Stimulated activated CD4-positive, alpha-beta T cell treated with anti-CD3 and anti-CD28 coated beads, TNF-alpha, amount 100 ng/mL, for 48 hours (primary cell): ENCODE measurements around the gene MSH5.

Source experiments
- DNase-seq, 3 donors: peaks; one replicate each; pipeline ENCODE4 v3.0.0-alpha.2; 2020; ENCODE audit warnings: low read depth in 3 of 3

MSH5 gene

DNA sequence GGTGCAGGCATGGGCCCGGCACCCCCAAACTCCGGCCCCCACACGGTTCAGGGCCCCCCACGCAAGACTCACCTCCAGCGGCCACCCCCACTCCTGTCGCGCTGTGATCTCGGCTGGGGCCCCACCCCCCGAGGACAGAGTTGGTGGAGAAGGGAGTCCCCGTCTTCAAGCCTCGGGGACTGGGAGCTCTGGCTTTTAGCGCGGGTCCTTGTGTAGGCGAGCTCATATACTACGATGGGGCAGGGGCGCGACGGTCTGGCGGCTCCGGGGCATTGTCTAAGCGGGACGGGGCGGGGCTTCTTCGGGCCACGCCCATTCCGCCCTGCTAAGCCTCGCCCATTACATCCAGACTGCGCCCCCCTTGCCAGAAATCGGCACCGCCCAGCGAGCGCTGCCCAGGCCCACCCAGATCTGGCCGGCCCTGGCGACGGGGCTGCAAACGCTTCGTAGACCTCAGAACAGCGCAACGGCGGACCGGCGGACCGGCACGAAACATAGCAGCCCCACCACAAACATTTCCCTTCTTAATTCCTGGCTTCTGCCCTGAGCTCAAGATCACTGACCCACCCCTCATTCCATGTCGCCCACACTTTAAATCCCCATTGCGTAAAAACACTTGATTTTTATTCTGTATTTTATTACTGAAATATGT, 9.7 kb upstream of the MSH5 start:
- peak in 1 of 3 donors; percentile 53 for DNase-seq

DNA sequence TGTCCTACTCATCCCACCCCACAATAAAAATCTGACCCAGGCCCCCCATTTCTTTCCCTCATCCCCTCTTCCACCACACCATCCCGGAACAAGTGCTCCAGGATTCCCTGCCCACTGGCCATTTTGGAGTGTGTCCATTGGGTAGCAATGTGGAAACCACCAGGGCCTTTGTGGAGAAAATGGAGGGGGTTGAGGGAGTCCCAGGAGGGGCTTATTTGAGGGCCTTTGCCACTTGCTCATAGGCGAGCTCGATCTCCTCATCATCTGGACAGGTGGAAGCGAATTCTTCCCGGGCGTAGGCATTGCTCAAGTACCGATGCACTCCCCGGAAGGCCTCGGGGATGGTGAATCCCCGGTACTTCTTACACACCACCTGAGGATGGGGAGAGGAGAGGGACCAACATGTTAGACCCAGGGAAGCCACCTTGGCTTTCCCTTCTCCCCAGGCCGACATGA, 9.1 kb upstream of the MSH5 start:
- no peak for DNase-seq

DNA sequence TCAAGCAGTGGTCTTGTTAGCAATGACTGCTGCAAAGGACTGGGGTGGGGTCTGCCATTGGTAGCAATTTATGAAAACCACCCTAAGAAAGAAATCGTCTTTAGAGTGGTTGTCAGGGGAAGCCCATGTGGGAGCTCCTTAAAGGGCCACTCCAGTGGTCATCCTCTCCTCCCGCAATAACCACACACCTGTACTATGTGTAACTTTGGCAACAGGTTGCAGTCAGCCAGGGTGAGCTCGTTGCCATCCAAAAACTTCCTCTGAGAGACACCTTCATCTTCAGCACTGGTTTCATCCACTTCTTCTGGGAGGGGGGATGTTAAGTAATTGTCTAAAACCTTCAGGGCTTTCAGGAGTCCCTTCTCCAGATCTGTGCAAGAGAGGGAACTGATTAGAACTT, 7.8 kb upstream of the MSH5 start:
- DNase-seq: no peak

DNA sequence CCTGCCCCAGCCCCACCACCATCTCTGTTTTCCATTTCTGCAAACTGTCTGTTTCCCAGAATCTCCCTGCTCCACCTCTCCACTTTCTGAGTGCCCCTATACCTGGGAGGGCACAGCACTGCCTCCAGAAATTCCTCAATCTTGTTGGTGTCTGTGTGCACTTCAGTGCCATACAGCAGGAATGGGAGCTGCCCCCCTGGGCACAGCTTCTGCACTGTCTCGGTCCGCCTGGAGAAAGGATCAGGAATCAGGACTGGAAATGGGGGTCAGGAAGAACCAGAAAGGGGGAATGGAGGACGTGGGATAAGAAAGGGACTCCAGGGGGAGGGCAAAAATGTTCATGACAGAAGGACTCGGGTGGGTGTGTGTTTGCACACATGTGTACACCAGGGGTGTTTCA, 6.1 kb upstream of the MSH5 start:
- DNase-seq: no peak

DNA sequence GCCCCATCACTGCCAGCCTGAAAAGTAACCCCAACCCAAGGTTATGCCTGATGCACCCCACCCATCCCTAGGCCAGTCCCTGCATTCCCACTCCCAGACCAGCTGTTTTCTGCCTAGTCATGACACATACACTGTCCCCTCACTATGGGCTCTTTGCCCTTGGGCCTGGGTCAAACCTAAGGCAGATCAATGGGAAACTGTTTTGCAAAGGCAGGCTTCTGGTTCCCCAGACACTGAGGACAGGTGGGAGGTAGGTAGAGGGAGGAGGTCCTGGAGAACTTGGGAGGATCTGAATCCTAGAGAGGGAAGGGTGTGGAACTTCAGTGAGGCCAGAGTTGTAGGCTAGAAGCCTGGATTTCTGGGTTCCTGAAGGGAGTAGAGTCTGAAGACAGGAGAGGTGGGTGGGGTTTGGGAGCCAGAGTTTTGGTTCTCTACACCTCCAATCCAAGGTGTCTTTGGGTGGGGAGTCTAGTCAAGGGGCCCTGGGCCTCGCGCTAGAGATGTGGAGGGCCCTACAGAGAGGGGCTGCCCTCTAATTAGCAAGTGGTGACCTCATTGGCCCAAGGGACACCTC, 5.5 kb upstream of the MSH5 start:
- DNase-seq: no peak

DNA sequence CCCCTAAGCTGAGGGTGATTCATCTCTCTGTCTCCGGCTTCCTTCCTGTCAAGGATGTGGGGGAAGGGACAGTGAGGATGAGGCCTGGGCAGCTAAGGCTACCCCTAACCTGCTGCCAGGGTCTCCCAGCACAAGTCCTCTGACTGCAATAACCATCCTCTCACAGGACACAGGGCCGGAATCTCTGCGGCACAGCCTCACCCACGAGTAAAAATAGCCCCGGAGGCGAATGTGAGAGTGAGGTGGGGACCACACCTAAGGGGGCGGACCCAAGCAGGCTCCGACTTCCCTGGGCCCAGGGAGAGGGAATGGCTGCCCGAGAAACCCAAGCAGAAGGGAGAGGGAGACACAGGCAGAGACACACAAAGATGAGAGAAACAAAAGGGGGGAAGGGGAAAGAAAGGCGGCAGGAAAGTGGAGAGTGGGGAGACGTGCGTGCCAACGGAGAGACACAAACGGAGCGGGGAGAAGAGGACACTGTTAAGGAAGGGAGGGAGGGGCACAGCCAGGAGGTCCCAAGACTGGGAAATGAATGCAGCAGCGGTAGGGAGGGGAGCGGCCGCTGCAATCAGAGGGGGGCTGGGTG, 4.9 kb upstream of the MSH5 start:
- peak in 1 of 3 donors; percentile 48 for DNase-seq

DNA sequence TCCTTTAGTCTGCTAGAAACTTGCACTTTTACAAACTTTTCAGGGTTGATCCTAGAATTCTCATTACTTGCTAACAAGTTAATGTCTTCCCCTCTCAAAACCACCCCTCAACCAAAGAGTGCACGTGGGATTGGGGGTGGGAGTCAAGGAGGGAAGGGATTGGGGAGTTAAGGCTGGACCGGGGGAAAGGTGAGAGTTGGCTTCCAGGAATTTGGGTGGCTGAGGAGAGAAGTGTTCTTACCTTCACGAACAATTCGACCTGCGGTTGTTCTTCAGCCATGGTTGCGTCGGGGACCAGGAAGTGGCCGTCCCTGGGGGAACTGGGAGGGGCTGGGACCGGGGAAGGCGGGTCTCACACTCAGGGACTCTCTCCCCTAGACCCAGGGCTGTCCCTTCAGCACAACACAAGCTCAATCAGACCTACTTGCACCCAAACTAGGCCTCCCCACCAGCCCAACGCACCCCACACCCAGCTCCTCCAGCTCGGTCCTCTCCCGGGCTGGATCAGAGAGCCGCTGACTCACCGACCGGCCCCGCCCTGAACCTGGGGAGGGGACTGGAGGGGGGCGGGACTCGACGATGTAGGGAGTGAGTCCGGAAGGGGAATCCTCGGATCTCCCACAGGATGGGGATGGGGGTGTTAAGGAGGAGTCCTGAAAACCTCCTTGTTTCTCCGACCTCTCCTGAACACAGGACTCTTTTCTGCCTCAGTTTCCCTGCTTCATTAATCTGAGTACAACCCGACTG, 3.6 kb upstream of the MSH5 start, which contains the start of gene CLIC1:
CLIC1 (minus strand) TSS at position 510 of the 747 bp plus-strand sequence; CDS start at position 280, 230 bp downstream.
- peak; percentile 64 to 81 (median 72) for DNase-seq

DNA sequence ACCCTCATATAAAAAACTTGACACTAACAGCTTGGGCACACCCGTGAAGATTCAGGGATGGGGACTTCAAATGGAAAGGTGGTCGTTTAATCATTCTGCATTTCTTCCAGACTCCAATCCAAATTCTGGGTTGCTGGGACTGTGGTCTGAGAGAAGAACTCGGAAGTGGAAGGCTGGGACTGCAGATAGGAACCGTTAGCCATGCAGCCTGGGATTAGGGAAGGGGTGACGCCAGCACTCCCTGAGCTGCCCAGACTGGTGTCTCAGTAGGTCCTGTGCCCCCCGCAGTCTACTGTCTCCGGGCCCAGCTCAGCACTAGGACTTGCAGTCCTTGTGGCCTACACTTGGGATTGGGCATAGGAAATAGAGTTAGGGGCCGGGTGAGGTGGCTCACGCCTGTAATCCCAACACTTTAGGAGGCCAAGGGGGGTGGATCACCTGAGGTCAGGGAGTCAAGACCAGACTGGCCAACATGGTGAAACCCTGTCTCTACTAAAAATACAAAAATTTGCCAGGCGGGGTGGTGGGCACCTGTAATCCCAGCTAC, 3.0 kb upstream of the MSH5 start:
- DNase-seq: no peak

DNA sequence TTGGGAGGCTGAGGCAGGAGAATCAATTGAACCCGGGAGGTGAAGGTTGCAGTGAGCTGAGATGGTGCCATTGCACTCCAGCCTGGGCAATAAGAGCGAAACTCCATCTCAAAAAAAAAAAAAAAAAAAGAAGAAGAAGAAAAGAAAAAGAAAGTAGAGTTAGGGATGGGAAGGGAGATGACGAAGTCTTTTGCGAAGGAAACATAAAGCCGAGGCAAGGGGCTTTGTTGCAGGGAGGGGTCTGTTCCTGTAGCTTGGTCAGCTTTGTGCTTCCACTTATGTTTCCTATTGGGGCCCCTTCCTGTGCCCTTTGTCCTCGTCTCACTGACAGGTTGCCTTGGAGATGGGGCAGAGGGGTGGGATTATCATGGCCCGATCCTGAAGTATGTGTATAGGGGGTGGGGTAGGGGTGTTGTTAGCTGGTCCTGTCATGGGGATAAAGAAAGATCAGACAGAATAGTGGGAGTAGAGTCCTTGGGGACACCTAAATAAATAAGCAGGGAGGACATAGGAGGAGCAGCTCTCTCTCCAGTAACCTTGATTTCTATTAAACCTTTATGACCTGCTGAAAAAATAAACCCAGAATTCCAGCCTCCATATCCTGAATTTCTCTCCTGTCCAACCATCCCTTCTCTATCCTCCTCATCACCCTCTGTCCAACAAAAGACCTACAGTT, 2.4 kb upstream of the MSH5 start:
- no peak for DNase-seq

DNA sequence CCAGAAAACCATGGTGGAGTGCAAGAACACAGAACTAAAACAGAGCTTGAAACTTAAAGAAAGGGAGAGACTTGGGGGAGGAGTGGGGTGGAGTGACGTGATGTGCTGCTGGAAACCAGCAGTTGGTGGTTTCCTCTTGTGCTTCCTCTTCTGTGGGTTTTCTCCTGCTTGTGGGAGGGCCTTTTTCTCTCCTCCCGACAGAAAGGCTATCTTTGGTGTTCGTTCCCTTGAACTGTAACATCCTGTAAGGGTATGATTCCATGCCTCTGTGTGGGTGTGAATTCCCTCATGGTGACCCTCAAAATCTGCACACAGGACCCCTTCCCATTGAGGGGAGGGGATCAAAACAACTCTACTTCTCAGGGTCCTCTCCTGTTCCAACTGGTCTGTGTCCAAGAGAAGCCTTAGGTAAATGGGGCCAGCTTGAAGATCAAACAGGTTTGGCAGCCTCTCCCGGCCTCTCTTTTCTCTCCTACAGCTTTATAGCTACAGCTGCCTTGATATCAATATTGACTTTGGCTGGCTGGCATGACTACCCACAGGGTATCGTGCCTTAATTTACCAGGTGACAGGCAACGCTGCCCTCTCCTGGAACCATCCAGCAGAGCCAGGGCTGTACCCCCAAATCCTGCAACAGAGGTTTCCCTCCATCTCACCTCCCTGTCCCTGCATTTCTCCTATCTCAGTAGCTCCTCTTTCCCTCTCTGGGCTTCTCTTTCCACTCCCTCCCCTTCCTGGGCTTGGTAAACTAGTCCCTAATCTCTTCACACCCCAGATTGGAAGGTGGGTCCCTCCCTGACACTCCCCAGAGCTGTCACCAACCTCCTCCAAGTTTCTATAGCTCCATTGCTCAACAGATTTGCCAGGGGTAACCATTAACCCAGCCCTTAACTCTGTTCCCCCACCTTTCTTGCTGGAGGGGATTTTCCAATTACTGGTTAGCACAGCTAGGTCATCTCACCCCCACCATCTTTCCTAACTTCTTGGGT, 1.5 kb upstream of the MSH5 start:
- DNase-seq: peak in 1 of 3 donors; percentile 47

DNA sequence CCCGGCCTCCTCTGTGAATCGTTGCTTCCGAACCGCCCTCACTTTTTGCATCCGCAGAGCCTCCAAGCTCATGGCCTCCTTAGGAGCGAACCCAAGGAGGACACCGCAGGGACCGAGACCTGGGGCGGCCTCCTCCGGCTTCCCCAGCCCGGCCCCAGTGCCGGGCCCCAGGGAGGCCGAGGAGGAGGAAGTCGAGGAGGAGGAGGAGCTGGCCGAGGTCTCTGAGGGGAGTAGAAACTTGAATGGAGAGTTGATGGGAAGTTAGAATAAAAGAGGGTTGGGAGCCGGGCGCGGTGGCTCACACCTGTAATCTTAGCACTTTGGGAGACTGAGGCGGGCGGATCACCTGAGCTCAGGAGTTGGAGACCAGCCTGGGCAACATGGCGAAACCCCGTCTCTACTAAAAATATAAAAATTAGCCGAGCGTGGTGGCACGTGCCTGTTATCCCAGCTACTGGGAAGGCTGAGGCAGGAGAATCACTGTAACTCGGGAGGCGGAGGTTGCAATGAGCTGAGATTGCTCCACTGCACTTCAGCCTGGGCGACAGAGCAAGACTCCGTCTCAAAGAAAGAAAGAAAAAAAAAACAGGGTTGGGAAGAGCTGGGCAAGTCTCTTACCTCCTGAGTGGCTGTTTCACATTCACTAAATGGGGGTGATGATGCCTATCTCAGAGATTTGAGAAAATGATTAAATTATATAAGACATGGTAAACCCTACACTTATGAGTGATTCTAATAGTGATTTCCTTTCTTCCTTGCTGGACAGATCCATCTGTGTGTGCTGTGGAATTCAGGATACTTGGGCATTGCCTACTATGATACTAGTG, 805 bp downstream of the MSH5 start:
- DNase-seq: no peak

DNA sequence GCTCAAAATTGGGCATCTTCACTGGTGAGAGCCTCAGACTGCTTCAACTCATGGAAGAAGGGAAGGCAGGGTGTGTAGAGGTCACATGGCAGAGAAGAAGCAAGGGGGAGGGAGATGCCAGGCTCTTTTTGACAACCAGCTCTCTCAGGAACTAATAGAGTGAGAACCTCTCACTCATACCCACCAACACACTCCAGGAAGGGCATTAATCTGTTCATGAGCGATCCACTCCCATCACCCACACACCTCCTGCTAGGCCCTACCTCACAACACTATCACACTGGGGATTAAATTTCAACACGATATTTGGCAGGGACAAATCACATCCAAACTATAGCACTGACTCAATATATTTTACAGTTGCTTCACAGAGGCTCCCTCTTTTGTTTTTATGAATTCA, 2.0 kb downstream of the MSH5 start:
- no peak for DNase-seq

DNA sequence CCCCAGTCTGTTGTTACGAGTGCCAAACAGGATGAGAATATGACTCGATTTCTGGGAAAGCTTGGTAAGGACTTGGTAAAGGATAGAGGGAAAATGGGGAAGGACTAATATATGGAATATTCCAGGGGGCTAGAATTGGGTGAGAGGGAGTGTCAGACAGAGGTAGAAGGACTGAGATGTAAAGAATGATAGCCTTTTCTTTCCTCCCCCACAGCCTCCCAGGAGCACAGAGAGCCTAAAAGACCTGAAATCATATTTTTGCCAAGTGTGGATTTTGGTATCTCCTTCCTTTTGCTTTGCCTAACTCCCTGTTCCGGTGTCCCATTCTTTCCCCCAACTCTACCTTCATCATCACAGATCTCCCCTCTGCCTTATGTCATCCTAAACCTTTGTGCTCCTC, 3.1 kb downstream of the MSH5 start:
- no peak for DNase-seq

DNA sequence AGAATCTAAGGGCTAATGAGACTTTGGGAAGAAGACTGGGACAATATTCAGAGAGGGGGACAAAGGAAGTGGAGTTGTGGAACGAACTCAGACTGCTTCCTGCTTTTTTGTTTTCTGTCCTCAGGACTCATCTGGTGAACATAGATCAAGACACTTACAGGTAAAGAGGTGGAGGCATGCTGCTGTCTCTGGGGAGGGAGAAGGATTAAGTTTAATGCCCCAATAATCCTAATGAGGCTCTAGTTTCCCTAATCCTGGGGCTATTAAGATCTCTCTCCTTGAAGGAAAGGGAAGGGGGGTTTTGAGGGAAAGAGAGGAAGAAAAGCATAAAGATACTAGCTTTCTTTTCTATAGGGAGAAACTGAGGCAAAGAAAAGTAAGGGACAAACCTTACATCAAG, 4.6 kb downstream of the MSH5 start:
- DNase-seq: no peak

DNA sequence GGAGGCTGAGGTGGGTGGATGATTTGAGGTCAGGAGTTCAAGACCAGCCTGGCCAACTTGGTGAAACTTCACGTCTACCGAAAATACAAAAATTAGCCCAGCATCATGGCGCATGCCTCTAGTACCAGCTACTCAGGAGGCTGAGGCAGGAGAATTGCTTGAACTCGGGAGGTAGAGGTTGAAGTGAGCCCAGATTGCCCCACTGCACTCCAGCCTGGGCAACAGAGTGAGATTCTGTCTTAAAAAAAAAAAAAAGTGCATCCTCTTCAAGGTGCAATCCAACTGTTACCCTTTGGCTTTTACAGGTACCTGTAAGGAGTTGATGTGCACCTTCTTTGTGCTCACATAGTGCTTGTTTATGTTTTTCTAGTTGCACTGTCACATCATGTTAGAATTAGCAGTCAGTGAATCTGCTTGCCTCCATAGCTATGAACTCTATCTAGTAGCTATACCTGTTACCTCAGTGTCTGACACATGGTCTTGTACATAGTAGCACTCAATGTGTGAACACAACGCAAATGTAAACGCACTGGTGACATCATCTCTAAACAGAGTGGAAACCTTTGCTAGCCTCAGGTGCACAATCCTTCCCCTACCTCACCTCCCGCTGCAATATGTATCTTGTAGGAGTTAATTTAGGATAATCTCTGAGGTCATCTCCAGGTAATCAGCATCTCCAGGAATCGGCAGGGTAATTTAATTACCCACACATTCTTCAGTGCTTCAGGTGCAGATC, 9.7 kb downstream of the MSH5 start:
- no peak for DNase-seq

DNA sequence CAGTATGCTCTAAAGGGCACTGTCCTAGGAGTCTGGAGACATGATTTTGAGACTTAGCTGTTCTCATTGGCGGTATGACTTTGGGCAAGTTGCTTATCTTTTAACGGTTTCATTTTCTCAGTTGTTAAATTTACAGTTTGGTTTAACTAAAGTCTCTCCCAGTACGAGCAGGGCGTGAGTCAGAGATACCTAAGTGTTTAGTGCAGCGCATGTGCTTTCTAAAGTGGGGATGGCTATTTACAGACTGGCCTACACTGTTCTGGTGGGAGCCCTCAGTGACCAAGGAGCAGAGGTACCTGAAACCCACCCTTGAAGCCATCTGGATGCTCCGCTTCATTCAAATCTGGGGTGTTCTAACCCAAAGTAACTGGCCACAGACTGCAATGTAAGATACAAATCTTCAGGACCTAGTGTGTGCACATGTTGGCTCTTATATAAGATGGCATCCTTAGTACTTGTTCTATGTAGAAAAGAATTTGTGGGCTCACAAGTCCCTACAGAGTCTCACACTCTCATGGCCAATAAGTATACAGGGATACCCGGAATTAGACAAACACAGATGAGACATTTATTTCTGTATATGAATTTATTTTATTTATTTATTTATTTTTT, 10.7 kb downstream of the MSH5 start:
- DNase-seq: no peak

DNA sequence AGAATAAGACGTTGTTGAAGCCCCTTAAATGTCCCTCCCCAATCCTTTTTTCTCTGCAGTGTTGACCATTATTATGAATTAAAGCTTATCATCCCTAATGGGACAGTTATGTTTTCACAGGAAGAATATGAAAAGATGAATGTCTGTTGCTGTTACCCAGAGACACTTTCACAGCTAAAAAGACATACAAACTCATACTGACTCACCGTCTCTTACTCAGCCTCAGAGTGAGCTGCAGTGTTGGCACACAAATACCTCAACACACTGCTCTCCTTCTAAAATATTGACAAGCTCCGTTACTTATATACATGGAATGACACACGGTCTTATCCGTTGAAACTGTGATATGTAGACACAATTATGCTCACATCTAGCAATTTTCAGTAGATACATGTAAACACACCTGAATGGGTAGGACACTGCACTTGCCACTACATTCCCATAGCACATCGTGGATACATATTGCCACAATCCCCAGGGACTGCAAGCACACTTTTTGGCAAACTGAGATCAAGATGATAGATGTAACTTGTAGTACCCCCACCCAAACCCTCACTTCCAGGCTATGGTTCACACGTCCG, 13.0 kb downstream of the MSH5 start:
- DNase-seq: no peak

DNA sequence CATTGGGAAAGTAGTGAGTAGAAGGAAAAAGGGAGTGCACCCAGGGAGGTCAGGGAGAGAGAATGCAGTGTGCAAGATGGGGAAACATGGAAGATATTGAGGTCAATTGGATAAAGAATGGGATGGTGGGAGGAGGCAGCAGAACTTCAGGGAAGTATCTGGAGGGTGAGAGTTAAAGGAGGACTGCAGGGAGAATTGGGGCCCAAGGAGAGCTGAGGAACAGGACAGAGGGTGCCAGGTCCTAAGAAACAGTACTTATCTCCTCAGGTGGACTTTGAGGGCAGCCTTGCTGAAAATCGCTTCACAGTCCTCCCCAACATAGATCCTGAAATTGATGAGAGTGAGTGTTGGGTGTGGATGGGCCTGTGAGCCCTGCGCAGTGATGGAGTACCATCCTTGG, 18.5 kb downstream of the MSH5 start:
- no peak for DNase-seq
